Bronchial epithelial cell (primary cell): Measurements from ENCODE around the gene ZNF628. TPM values are rescaled to one million over a fixed set of nuclear protein-coding genes. Genes with fewer than 3 reads are reported as not detected.

Experiments
- DNase-seq: peaks from one replicate; pipeline ENCODE4 v3.0.0-alpha.2; 2010; ENCODE audit warnings: low read depth
- FAIRE-seq: peaks from 2 replicates; lab custom pipeline; 2011; peaks lifted over from hg19 to GRCh38; lab: Jason Lieb, UNC
- H3K27me3 ChIP-seq: 2 replicates; pipeline ENCODE4 v1.5.1; 2011; ENCODE audit warnings: low read length; ENCODE audit not compliant: control insufficient read depth, insufficient read depth
- H3K36me3 ChIP-seq: 2 replicates; pipeline ENCODE4 v1.5.1; 2011; ENCODE audit warnings: low read length; ENCODE audit not compliant: control insufficient read depth, insufficient read depth
- H3K4me3 ChIP-seq: 2 replicates; pipeline ENCODE4 v1.5.1; 2011; ENCODE audit warnings: mild to moderate bottlenecking, low read depth, low read length, control low read depth
- total RNA-seq: library from RNA; depleted of rRNA; stranded (reverse); fragments of >200 nt; gene quantifications from 2 replicates; pipeline ENCODE4 v1.2.1, GENCODE V29; 2014
- TF ChIP-seq, protein P1 (sequence below): IDR thresholded peaks from 2 replicates; pipeline ENCODE4 v1.5.1; 2011; ENCODE audit warnings: mild to moderate bottlenecking, moderate library complexity, low read length, control low read depth, inconsistent platforms; ENCODE audit not compliant: insufficient read depth, severe bottlenecking

Gene ZNF628
- total RNA-seq, 1 donor from 2014 or later, result 0.79 TPM

DNA sequence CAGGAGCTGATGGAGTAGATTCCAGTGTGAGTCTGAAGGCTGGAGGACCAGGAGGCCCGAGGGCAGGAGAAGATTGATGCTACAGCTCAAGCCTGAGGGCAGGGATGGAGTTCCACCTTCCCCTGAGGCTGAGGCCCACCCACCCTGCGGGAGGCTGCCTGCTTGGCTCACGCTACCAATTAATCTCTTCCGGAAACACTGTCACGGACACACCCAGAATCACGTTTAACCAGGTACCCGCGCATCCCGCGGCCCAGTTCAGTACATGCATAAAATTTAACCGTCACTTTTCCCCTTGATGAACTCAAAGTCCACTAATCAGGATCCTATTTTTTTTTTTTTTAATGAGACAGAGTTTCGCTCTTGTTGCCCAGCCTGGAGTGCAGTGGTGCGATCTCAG is 5.2 kb upstream of the ZNF628 start:
- no peaks in the 10 kb centered on the region for H3K27me3 ChIP-seq
- no peak for DNase-seq
- no peak overlapping the region for H3K4me3 ChIP-seq
- H3K36me3 ChIP-seq, result no peaks in the 10 kb centered on the region
- TF ChIP-seq, protein P1, sequence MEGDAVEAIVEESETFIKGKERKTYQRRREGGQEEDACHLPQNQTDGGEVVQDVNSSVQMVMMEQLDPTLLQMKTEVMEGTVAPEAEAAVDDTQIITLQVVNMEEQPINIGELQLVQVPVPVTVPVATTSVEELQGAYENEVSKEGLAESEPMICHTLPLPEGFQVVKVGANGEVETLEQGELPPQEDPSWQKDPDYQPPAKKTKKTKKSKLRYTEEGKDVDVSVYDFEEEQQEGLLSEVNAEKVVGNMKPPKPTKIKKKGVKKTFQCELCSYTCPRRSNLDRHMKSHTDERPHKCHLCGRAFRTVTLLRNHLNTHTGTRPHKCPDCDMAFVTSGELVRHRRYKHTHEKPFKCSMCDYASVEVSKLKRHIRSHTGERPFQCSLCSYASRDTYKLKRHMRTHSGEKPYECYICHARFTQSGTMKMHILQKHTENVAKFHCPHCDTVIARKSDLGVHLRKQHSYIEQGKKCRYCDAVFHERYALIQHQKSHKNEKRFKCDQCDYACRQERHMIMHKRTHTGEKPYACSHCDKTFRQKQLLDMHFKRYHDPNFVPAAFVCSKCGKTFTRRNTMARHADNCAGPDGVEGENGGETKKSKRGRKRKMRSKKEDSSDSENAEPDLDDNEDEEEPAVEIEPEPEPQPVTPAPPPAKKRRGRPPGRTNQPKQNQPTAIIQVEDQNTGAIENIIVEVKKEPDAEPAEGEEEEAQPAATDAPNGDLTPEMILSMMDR, result no peak
- no peak for FAIRE-seq

DNA sequence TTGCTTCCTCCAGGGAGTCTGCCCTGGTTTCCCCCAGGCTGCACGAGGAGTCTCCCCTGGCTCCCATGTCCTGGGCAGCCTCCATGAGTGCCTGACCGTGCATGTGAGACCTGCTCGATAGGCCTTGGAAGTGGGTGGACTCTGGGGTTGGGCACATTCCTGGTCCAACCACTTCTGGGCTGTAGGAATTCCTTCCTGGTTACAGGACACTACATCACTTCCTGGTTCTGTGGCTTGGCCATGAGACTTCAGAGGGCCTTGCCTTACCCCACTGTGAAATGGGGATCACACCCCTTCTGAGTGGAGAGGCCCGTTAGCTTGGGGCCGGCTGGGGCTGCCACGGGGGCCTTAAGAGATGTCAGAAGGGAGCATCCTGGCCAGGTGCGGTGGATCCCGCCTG is 4.0 kb upstream of the ZNF628 start:
- no peak for FAIRE-seq
- no peak overlapping the region for H3K4me3 ChIP-seq
- no peaks in the 10 kb centered on the region for H3K27me3 ChIP-seq
- TF ChIP-seq, protein P1, result no peak
- DNase-seq, result peak; percentile 60
- H3K36me3 ChIP-seq, result no peaks in the 10 kb centered on the region

DNA sequence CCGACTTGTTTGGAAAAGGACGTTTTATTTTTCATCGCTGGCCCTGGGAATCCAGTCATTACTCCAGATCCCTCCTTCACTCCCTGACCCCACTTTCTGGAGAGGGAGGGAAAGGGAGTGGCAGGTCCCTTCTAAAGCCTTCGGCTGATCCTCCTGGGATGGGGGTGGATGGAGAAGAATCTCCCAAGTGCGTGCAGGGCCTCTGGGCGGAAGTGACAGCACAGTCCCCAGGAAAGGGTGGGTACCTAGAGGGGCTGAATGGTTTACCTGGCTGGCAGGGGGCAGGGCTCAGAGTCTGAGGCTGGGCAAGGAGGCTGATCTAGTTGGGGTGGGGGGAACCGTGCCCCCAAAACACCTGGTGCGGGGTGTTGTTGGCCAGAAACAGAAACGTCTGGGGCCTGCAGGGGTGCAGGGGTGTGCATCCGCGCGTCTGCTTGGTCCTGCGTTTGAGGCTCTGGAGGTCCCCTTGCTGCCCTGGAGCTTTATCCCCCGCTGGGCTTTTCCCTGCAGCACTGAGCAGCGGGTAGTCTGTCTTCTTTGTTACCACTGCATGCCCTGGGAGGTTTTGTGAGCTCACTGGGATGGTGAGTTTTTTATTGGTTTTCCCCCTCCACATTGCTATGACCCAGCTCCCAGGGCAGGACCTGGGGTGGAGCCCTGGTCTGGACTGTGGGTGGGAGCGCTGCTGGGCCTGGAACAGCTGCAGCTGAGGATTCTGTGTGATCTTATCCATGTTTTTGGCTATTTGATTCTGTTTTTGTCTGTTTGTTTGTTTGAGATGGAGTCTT is 3.0 kb upstream of the ZNF628 start:
- Histone ChIP-seq H3K36me3 (no peaks in the 10 kb centered on the region), H3K27me3 (no peaks in the 10 kb centered on the region), H3K4me3 (no peak overlapping the region)
- TF ChIP-seq, protein P1, result no peak
- DNase-seq (no peak), FAIRE-seq (no peak)

DNA sequence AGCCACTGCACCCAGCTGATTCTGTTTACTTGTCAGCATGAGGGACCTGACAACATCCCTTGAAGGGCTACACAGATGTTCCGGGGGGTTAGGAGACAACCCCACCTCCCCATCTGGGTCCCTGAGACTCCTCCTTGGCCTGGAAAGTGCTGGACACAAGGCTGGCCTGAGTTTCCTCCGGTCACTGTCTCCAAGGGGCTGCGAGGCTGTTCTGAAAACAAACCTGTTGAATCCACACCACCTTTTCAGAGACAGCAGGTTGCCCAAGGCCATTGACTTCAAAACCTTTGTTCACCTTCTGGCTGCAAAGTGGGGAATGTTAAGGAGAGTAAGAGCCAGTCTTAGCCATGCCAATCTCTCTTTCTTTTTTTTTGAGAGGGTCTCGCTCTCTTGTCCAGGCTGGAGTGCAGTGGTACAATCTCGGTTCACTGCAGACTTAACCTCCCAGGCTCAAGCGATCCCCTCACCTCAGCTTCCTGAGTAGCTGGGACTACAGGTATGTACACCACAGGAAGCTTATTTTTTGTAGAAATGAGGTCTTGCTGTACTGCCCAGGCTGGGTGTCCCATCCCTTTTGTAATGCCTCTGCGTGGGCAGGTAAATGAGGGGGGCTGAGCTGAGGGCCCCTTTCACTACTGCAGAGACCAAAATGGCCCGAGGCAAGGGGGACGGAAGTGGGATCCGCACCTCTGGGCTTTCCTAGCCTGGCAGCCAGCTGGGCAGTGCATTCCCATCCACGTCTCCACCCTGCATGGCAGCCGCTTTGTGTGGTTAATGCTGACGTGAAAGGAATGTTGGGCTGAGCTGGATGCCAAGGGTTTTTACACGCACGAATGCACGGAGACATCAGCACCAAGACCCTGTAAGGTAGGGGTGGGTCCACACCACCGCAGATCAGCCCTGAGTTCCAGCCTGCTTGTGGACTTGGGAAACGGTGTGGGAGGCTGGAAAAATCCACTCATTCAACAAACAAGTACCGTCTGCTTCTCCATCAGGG is 1.9 kb upstream of the ZNF628 start:
- FAIRE-seq (no peak), DNase-seq (peak; percentile 62)
- H3K4me3 ChIP-seq, result no peak overlapping the region
- no peaks in the 10 kb centered on the region for H3K27me3 ChIP-seq
- no peaks in the 10 kb centered on the region for H3K36me3 ChIP-seq
- TF ChIP-seq, protein P1, result no peak

DNA sequence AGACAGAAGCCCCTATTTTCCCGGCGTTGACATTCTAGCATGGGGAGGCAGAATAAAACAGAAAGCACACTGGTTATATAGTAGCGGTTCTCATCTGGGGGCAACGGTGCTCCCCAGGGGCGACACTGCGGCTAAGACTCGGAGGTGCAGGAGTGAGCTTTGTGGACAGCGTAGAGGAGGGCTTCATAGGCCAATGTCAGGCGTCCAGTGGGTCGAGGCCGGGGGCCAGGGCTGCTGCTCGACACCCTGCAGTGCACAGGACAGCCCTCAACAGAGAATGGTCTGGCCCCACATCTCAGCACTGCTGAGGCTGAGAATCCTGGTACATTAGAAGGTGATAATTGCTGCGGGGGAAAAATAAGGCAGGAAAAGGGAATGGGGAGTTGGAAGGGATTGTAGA is 1.5 kb downstream of the ZNF628 start:
- FAIRE-seq, result no peak
- Histone ChIP-seq H3K36me3 (peaks cover 4% of the 10 kb centered on the region), H3K27me3 (no peaks in the 10 kb centered on the region), H3K4me3 (no peak overlapping the region)
- TF ChIP-seq, protein P1, result no peak
- DNase-seq, result no peak
